Upper lobe of left lung (tissue), 6 donors: Measurements from ENCODE around the gene PVRIG. TPM values are rescaled to one million over a fixed set of nuclear protein-coding genes. Genes with fewer than 3 reads are reported as not detected.
"Not testable (repeated sequence)": the region's sequence is repeated elsewhere in the genome, so short reads cannot be mapped to it uniquely, and the experiment has no call there.

Experiments used
- ATAC-seq, 2 donors: fragments of 200-7000 bp; cut with Tn5 transposase; one replicate each; pipeline ENCODE4 v1.9.1; 2022; ENCODE audit warnings: mild to moderate bottlenecking in 2 of 2, moderate library complexity in 2 of 2; ENCODE audit not compliant: low FRiP score in 2 of 2
- DNase-seq, 2 donors: peaks; one replicate each; pipeline ENCODE4 v3.0.0-alpha.2; 2019 to 2020
- H3K27ac ChIP-seq, 4 donors: fragments of 200-600 bp; sonication (generic); one replicate each; pipeline ENCODE4 v1.5.1; 2016 to 2019
- H3K27me3 ChIP-seq, 4 donors: fragments of 200-600 bp; sonication (generic); one replicate each; pipeline ENCODE4 v1.5.1; 2017 to 2019
- H3K36me3 ChIP-seq, 4 donors: fragments of 200-600 bp; sonication (generic); one replicate each; pipeline ENCODE4 v1.5.1; 2016 to 2019
- H3K4me1 ChIP-seq, 4 donors: fragments of 200-600 bp; sonication (generic); one replicate each; pipeline ENCODE4 v1.5.1; 2018 to 2019
- H3K4me3 ChIP-seq, 4 donors: fragments of 200-600 bp; sonication (generic); one replicate each; pipeline ENCODE4 v1.5.1; 2017 to 2019; ENCODE audit warnings: mild to moderate bottlenecking in 2 of 4, moderate library complexity in 1 of 4
- H3K9me3 ChIP-seq, 4 donors: fragments of 200-600 bp; sonication (generic); one replicate each; pipeline ENCODE4 v1.5.1; 2018 to 2019
- CTCF ChIP-seq, 6 experiments: fragments of 450-650 bp in 4 of 6; fragments of 200-600 bp in 2 of 6; sonication (generic) in 2 of 6; IDR thresholded peaks; one replicate each; pipeline ENCODE4 v1.5.1; 2016 to 2019; ENCODE audit warnings: antibody characterized with exemption in 6 of 6
- EP300 ChIP-seq, 4 donors: sonication (generic); formaldehyde crosslinking; IDR thresholded peaks; one replicate each; pipeline ENCODE4 v1.5.1; 2017; ENCODE audit warnings: antibody characterized with exemption in 4 of 4, control low read depth in 2 of 4
- POLR2A ChIP-seq, 4 donors: fragments of 450-650 bp; IDR thresholded peaks; one replicate each; pipeline ENCODE4 v1.5.1; 2016 to 2017; ENCODE audit warnings: antibody characterized with exemption in 4 of 4, mild to moderate bottlenecking in 2 of 4
- POLR2AphosphoS5 ChIP-seq, 2 donors: sonication (generic); formaldehyde crosslinking; IDR thresholded peaks; one replicate each; pipeline ENCODE4 v1.5.1; 2017; ENCODE audit warnings: antibody characterized with exemption in 2 of 2
- whole genome bisulfite sequencing, 2 donors: methylation state at CpG; one replicate each; pipeline ENCODE4 v1.1.5; 2017 to 2018; 5-methylcytosine and 5-hydroxymethylcytosine counted together
- total RNA-seq, 6 donors: library from RNA; depleted of rRNA in 4 of 6; stranded (reverse); fragments of >200 nt in 4 of 6; gene quantifications; one replicate each; pipeline versions ENCODE4 v1.1.0 to v1.2.1, GENCODE V29; 2016 to 2021
- donor health status: DM: no; HTN: no; CAD: no; lungs with moderate emphysema.
- donor health status: DM: no; HTN: yes; CAD: no; lungs with severe emphysema.

PVRIG gene
- total RNA-seq, 6 donors from 2014 or later = 0.63 to 6.3 (median 1.7) TPM

GRCh38 chr7:100221231-100221718, 1.5 kb downstream of the PVRIG start:
- 80 to 81% methylated on average over 5 of the region's 5 CpGs for WGBS, 2 donors
- H3K27me3 ChIP-seq = no peaks in the 10 kb centered on the region
- peak in 1 of 2 donors; percentile 17 for ATAC-seq

GRCh38 chr7:100221767-100222444, 2.2 kb downstream of the PVRIG start:
- no peak for TF ChIP-seq POLR2A (IDR thresholded peaks at IDR 0.05)
- no peak for TF ChIP-seq EP300 (IDR thresholded peaks at IDR 0.05)
- TF ChIP-seq POLR2AphosphoS5 (IDR thresholded peaks at IDR 0.05) = no peak
- no peak for TF ChIP-seq CTCF (IDR thresholded peaks at IDR 0.05)
- H3K27me3 ChIP-seq = no peaks in the 10 kb centered on the region
- DNase-seq = no peak
- H3K4me3 ChIP-seq = peak overlapping the region in 1 of 4 donors; percentile 19
- 88 to 90% methylated on average over 4 to 14 of the region's 14 CpGs for WGBS, 2 donors
- peak overlapping the region in 2 of 4 donors; percentile 78 to 84 for H3K27ac ChIP-seq
- peaks cover 0 to 16% (median 4%) of the 10 kb centered on the region in 4 donors for H3K36me3 ChIP-seq
- ATAC-seq = no peak
- no peaks in the 10 kb centered on the region for H3K9me3 ChIP-seq
- no peaks in the 10 kb centered on the region for H3K4me1 ChIP-seq

More at GRCh38 chr7:100221231-100221718, 1.5 kb downstream of the PVRIG start:
- Histone ChIP-seq H3K27ac (peak overlapping the region in 3 of 4 donors; percentile 48 to 84 (median 82)), H3K4me1 (no peaks in the 10 kb centered on the region), H3K36me3 (peaks cover 0 to 16% (median 4%) of the 10 kb centered on the region in 4 donors), H3K4me3 (peak overlapping the region in 3 of 4 donors; percentile 21 to 39 (median 33)), H3K9me3 (no peaks in the 10 kb centered on the region)
- TF ChIP-seq POLR2A (IDR thresholded peaks at IDR 0.05) (peak in 1 of 4 donors; percentile 49), POLR2AphosphoS5 (IDR thresholded peaks at IDR 0.05) (peak in 1 of 2 donors; percentile 27), CTCF (IDR thresholded peaks at IDR 0.05) (no peak), EP300 (IDR thresholded peaks at IDR 0.05) (no peak)
- DNase-seq = peak in 1 of 2 donors; percentile 37

- Histone ChIP-seq H3K4me3 (no peak overlapping the region), H3K4me1 (no peaks in the 10 kb centered on the region), H3K9me3 (no peaks in the 10 kb centered on the region), H3K36me3 (peaks cover 0 to 16% (median 4%) of the 10 kb centered on the region in 4 donors), H3K27me3 (no peaks in the 10 kb centered on the region), H3K27ac (peak overlapping the region in 2 of 4 donors; percentile 78 to 84)
- TF ChIP-seq POLR2A (IDR thresholded peaks at IDR 0.05) (no peak), CTCF (IDR thresholded peaks at IDR 0.05) (no peak), EP300 (IDR thresholded peaks at IDR 0.05) (no peak), POLR2AphosphoS5 (IDR thresholded peaks at IDR 0.05) (no peak)
- no peak for DNase-seq
- 91 to 94% methylated on average over 6 to 13 of the region's 13 CpGs for WGBS, 2 donors
- no peak for ATAC-seq
Measured at GRCh38 chr7:100222445-100223132, 2.8 kb downstream of the PVRIG start.

- not testable (repeated sequence) for H3K4me3 ChIP-seq, H3K4me1 ChIP-seq, ATAC-seq
Measured at GRCh38 chr7:100223376-100223927, 3.7 kb downstream of the PVRIG start.

GRCh38 chr7:100224891-100225290, 5.1 kb downstream of the PVRIG start:
- H3K9me3 ChIP-seq, H3K4me3 ChIP-seq, H3K27ac ChIP-seq, H3K27me3 ChIP-seq, H3K4me1 ChIP-seq, ATAC-seq, DNase-seq: not testable (repeated sequence)
- peaks cover 0 to 16% (median 4%) of the 10 kb centered on the region in 4 donors for H3K36me3 ChIP-seq
- WGBS, 2 donors = 79 to 82% methylated on average over 6 of the region's 6 CpGs

More at GRCh38 chr7:100223376-100223927, 3.7 kb downstream of the PVRIG start:
- peaks cover 0 to 16% (median 4%) of the 10 kb centered on the region in 4 donors for H3K36me3 ChIP-seq
- WGBS, 2 donors = 74 to 92% methylated on average over 8 to 17 of the region's 17 CpGs
- DNase-seq, H3K27ac ChIP-seq, H3K9me3 ChIP-seq, H3K27me3 ChIP-seq: not testable (repeated sequence)

GRCh38 chr7:100234660-100235317, 15.0 kb downstream of the PVRIG start:
- not testable (repeated sequence) for H3K4me1 ChIP-seq, H3K4me3 ChIP-seq, H3K36me3 ChIP-seq, H3K27me3 ChIP-seq, H3K9me3 ChIP-seq, ATAC-seq, DNase-seq, H3K27ac ChIP-seq
- 86 to 93% methylated on average over 8 of the region's 8 CpGs for WGBS, 2 donors

- H3K27ac ChIP-seq, ATAC-seq: not testable (repeated sequence)
Measured at GRCh38 chr7:100239975-100240374, 20.2 kb downstream of the PVRIG start.

GRCh38 chr7:100243385-100243784, 23.6 kb downstream of the PVRIG start:
- H3K4me1 ChIP-seq, H3K4me3 ChIP-seq, H3K27me3 ChIP-seq, H3K36me3 ChIP-seq, ATAC-seq, H3K27ac ChIP-seq, H3K9me3 ChIP-seq: not testable (repeated sequence)
- 58 to 73% methylated on average over 11 to 12 of the region's 12 CpGs for WGBS, 2 donors
- DNase-seq = peak in 1 of 2 donors; percentile 57

More at GRCh38 chr7:100239975-100240374, 20.2 kb downstream of the PVRIG start:
- H3K27me3 ChIP-seq, H3K4me1 ChIP-seq, H3K9me3 ChIP-seq, H3K36me3 ChIP-seq, DNase-seq, H3K4me3 ChIP-seq: not testable (repeated sequence)
- 93% methylated on average over 6 to 7 of the region's 7 CpGs for WGBS, 2 donors
